Measurements from ENCODE around the gene COL18A1.

- TF ChIP-seq CTCF (IDR thresholded peaks at IDR 0.05) = no peak
- TF ChIP-seq EZH2 (IDR thresholded peaks at IDR 0.05; ENCODE audit: borderline replicate concordance, insufficient read depth, low read depth, low read length, poor library complexity, severe bottlenecking) = no peak
Measured at GRCh38 chr21:45544449-45545235, 139.7 kb downstream of the COL18A1 start.
